LHCN-M2 (cell line): ENCODE results near the gene TRIM44. TPM values are rescaled to one million over a fixed set of nuclear protein-coding genes. Genes with fewer than 3 reads are reported as not detected.
"Not testable (repeated sequence)": the region's sequence is repeated elsewhere in the genome, so short reads cannot be mapped to it uniquely, and the experiment has no call there.

Source experiments
- DNase-seq: peaks from one replicate; pipeline ENCODE4 v3.0.0-alpha.2; 2012; ENCODE audit warnings: low read depth
- total RNA-seq: library from RNA; depleted of rRNA; stranded (reverse); fragments of >200 nt; gene quantifications from 2 replicates; pipeline ENCODE4 v1.2.3, GENCODE V29; 2014; rRNA removed

Gene TRIM44
- total RNA-seq, 1 experiment from 2014 or later, result 35.9 TPM

DNA sequence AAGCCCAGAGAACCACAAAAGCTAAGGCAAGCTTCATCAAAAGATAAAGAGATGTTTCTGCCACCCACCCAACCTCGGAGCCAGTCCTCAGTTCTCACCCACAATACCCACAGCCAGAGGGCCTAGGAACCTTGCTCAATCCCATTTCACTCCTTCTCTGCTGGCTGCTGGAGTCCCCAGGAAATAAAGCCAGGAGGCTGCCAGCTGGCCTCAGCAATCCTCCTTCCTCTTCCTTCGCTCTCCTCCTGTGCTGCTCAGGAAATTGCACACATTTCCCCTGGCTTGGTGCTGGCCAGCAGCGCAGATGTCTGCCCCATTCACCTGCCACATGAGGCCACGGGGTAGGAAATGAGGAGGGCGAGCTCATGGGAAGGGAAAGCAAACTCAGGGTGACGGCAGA lies 189.5 kb downstream of the TRIM44 start:
- DNase-seq, result no peak

GRCh38 chr11:35853971-35854370 lies 191.4 kb downstream of the TRIM44 start:
- DNase-seq, result no peak

DNA sequence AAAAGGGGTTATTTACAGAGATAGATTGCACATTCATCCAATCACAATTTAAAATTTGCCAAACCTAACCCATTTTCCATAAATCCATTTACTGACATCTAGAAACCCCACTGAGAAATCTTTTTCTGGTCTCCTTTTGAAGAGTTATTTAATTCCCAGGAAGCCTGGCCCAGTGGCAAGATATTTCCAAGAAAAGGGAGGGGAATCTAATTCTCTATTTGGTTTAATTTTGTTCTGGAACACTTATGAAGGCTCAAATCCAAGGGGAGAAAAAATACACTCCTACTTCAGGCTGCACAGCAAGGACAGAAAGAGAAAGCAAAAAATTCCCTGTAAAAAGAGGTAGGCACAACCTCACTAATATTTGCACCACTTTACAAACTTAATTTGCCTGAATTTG lies 193.1 kb downstream of the TRIM44 start:
- DNase-seq, result no peak

DNA sequence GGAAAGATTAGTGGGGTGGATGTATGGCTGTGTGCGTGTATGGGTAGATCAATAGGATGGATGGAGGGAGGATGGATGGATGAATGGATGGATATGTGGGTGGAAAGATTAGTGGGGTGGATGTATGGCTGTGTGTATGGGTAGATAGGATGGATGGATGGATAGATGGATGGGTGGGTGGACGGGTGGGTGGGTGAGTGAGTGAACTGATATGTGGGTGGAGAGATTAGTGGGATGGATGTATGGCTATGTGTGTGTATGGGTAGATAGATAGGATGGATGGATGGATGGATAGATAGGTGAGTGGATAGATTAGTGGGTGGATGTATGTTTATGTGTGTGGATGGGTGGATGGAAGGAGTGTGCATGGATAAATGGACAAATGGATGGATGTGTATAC lies 193.7 kb downstream of the TRIM44 start:
- no peak for DNase-seq

GRCh38 chr11:35856756-35857155 lies 194.2 kb downstream of the TRIM44 start:
- peak; percentile 53 for DNase-seq

GRCh38 chr11:35857922-35858321 lies 195.3 kb downstream of the TRIM44 start:
- no peak for DNase-seq

DNA sequence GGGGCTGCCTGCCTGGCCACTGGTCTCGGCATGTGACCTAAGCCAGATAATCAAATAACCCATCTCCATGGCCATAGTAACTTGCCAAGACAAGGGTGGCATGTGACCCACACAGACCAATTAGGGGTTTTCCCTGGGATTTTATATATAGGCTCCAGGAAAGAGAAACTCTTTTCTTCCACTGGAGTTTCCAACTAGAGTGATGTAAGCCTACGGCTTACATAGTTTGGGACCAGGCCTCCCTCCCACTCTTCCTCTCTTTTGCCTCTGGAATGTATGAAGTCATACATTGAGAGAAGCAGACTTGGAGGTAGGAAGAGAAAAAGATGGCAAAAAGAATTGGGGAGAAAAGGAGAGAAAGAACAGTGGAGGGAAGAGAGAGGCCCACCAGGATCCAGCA lies 196.7 kb downstream of the TRIM44 start:
- no peak for DNase-seq

DNA sequence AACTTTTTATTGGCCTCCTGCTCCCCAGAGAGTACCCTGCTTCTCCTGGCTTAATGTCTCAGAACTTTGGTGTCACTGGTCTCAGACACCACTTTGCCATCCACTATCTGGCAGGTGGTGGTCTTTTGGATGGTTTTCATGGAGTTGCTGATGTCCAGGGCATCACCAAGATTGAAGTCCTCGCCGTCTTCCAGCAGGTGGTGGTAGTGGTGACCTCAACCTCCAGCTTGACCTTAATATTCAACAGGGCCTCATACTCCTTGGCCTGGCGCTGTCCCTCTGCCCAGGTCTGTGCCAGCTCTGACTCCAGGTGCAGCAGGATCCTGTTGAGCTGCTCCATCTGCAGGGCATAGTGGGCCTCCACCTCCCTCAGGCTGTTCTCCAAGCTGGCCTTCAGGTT lies 197.6 kb downstream of the TRIM44 start:
- not testable (repeated sequence) for DNase-seq

DNA sequence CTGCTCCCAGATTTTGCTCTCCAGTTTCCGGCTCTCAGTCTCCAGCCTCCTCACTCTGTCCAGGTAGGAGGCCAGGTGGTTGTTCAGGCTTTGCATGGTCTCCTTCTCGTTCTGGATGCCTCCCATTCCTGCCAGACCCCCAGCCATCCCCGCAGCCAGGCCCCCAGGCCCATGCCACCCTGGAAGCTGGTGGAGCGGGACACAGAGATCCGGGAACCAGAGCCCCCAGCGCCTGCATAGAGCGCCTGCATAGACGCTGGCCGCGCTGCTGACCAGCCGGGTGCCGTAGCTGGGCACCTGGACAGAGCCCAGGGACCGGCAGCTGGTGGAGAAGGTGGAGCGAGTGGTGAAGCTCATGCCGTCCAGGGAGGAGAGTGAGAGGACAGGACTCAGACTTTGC lies 198.6 kb downstream of the TRIM44 start:
- no peak for DNase-seq

- no peak for DNase-seq
Measured at GRCh38 chr11:35862666-35863065, 200.1 kb downstream of the TRIM44 start.

GRCh38 chr11:35864131-35864530 lies 201.6 kb downstream of the TRIM44 start:
- no peak for DNase-seq

GRCh38 chr11:35866601-35867000 lies 204.0 kb downstream of the TRIM44 start:
- DNase-seq, result no peak

Other genes with a start within 250 kb of the TRIM44 start
- 0.38 and 0.40 TPM in 2 replicates for gene SLC1A2, start 243.2 kb upstream of the TRIM44 start, total RNA-seq
- gene PAMR1, start 137.2 kb upstream of the TRIM44 start, total RNA-seq, result 0.23 and 0.26 TPM in 2 replicates
- gene FJX1, start 44.3 kb upstream of the TRIM44 start, total RNA-seq, result 52.2 and 73.8 TPM in 2 replicates